K562 (cell line): ENCODE measurements around the gene PIK3CA. TPM values are rescaled to one million over a fixed set of nuclear protein-coding genes. Genes with fewer than 3 reads are reported as not detected.

Source experiments
- ATAC-seq: fragments of 200-7000 bp; cut with Tn5 transposase; 3 replicates; pipeline ENCODE4 v1.9.1; 2020; ENCODE audit warnings: moderate library complexity
- BruUV-seq: library from RNA; stranded (reverse); fragments of 400-500 nt; replicated peaks from 2 replicates; lab custom pipeline; 2021; lab: Mats Ljungman, UMichigan
- CTCF ChIA-PET: fragments of 300-600 bp; formaldehyde crosslinking; extraction: SDS; loops from one replicate; lab custom pipeline; 2021; ENCODE audit warnings: low intra/inter-chr PET ratio; lab: Yijun Ruan, JAX
- POLR2A ChIA-PET: fragments of 300-600, 350-650 bp; sonication (Branson Sonifier 250); formaldehyde crosslinking; extraction: SDS; loops from one replicate; lab custom pipeline; 2021; ENCODE audit warnings: antibody characterized with exemption, inconsistent platforms; lab: Yijun Ruan, JAX
- DNase-seq, 4 experiments: peaks; one replicate each; pipeline versions ENCODE4 v3.0.0 to v3.0.0-alpha.2; 2011 to 2018; ENCODE audit warnings: low spot score in 3 of 4, mixed read lengths in 3 of 4; ENCODE audit errors: extremely low read depth in 1 of 4
- FAIRE-seq: peaks from 2 replicates; lab custom pipeline; 2011; peaks lifted over from hg19 to GRCh38; lab: Jason Lieb, UNC
- H2AFZ ChIP-seq: 2 replicates; pipeline ENCODE4 v1.6.0; 2011; ENCODE audit warnings: low read depth, low read length, control low read depth, inconsistent platforms
- H3K27ac ChIP-seq: fragments of 200-600 bp; 3 replicates; pipeline ENCODE4 v1.8.0; 2011; ENCODE audit warnings: low read depth, mild to moderate bottlenecking, control low read depth, inconsistent platforms, low read length, moderate library complexity, mixed read lengths; ENCODE audit errors: extremely low read depth
- H3K27me3 ChIP-seq, 2 experiments: fragments of 300-600 bp in 1 of 2; 2 replicates in 1 of 2; 3 replicates in 1 of 2; pipeline versions ENCODE4 v1.6.0 to v1.8.0; 2011; ENCODE audit warnings: inconsistent platforms in 2 of 2, low read length in 2 of 2, mild to moderate bottlenecking in 1 of 2, mixed read lengths in 1 of 2, moderate library complexity in 1 of 2; ENCODE audit not compliant: control insufficient read depth in 2 of 2, insufficient read depth in 2 of 2
- H3K36me3 ChIP-seq: fragments of 300-600 bp; 3 replicates; pipeline ENCODE4 v1.8.0; 2011; ENCODE audit warnings: mild to moderate bottlenecking, low read length, inconsistent platforms; ENCODE audit not compliant: control insufficient read depth, insufficient read depth
- H3K4me1 ChIP-seq, 2 experiments: fragments of 200-600 bp in 1 of 2; replicated peaks in 1 of 2; 2 replicates in 1 of 2; 3 replicates in 1 of 2; pipeline versions ENCODE4 v1.5.1 to v1.8.0; 2011; ENCODE audit warnings: inconsistent platforms in 2 of 2, low read length in 2 of 2, mild to moderate bottlenecking in 1 of 2, mixed read lengths in 1 of 2, moderate library complexity in 1 of 2; ENCODE audit not compliant: control insufficient read depth in 2 of 2, insufficient read depth in 2 of 2
- H3K4me2 ChIP-seq: 2 replicates; pipeline ENCODE4 v1.6.1; 2011; ENCODE audit warnings: low read length, control low read depth, inconsistent platforms, mixed read lengths; ENCODE audit not compliant: insufficient read depth
- H3K4me3 ChIP-seq: fragments of 200-600 bp; sonication (generic), shearing (Covaris generic); 2 replicates; pipeline ENCODE4 v1.5.1; 2016; ENCODE audit warnings: control low read depth, inconsistent platforms
- H3K79me2 ChIP-seq: fragments of 200-600 bp; 3 replicates; pipeline ENCODE4 v1.8.0; 2011; ENCODE audit warnings: low read length, inconsistent platforms; ENCODE audit not compliant: control insufficient read depth, insufficient read depth
- H3K9ac ChIP-seq, 2 experiments: 2 replicates each; pipeline versions ENCODE4 v1.6.0 to v1.6.1; 2011; ENCODE audit warnings: low read depth in 2 of 2, low read length in 2 of 2, control low read depth in 1 of 2, inconsistent platforms in 1 of 2, mild to moderate bottlenecking in 1 of 2, mixed read lengths in 1 of 2; ENCODE audit not compliant: insufficient read depth in 1 of 2
- H3K9me1 ChIP-seq: one replicate; pipeline ENCODE4 v1.6.0; 2011; ENCODE audit warnings: inconsistent platforms, mild to moderate bottlenecking, low read length, moderate library complexity; ENCODE audit not compliant: control insufficient read depth, insufficient read depth
- H3K9me3 ChIP-seq: replicated peaks from 2 replicates; pipeline ENCODE4 v1.5.1; 2011; ENCODE audit warnings: low read depth, low read length, inconsistent platforms; ENCODE audit not compliant: control insufficient read depth, insufficient read depth
- H4K20me1 ChIP-seq: replicated peaks from 2 replicates; pipeline ENCODE4 v1.6.1; 2011; ENCODE audit warnings: low read length, inconsistent platforms, mixed read lengths; ENCODE audit not compliant: control insufficient read depth, insufficient read depth
- ATF3 ChIP-seq, 2 experiments: fragments of 450-650 bp in 1 of 2; sonication (generic) in 1 of 2; formaldehyde crosslinking in 1 of 2; IDR thresholded peaks in 1 of 2; conservative IDR thresholded peaks in 1 of 2; 2 replicates each; pipeline versions ENCODE4 v1.6.1 to v1.8.1; 2016 to 2023; ENCODE audit warnings: mild to moderate bottlenecking in 2 of 2, moderate library complexity in 2 of 2, inconsistent platforms in 1 of 2, missing genetic modification reagents in 1 of 2
- CCAR2 ChIP-seq: fragments of 200-400 bp; formaldehyde crosslinking; IDR thresholded peaks from 2 replicates; pipeline ENCODE4 v1.6.1; 2017; ENCODE audit warnings: mild to moderate bottlenecking, low read depth, low read length
- EP300 ChIP-seq: IDR thresholded peaks from 2 replicates; pipeline ENCODE4 v1.6.1; 2012; ENCODE audit warnings: low read length, improper control_type of control experiment
- GATAD2A ChIP-seq: fragments of 450-650 bp; IDR thresholded peaks from 2 replicates; pipeline ENCODE4 v1.6.1; 2017
- HDAC3 ChIP-seq: fragments of 450-650 bp; IDR thresholded peaks from 2 replicates; pipeline ENCODE4 v1.6.1; 2018; ENCODE audit warnings: borderline replicate concordance, mild to moderate bottlenecking, moderate library complexity; ENCODE audit not compliant: partially characterized antibody
- PREB ChIP-seq: sonication (generic); formaldehyde crosslinking; IDR thresholded peaks from 2 replicates; pipeline ENCODE4 v1.8.1; 2023; ENCODE audit warnings: mild to moderate bottlenecking, missing genetic modification reagents
- TCF7L2 ChIP-seq: fragments of 150-350 bp; IDR thresholded peaks from 2 replicates; pipeline ENCODE4 v1.6.1; 2016; ENCODE audit warnings: low read depth, mild to moderate bottlenecking, low read length, moderate library complexity
- ZNF511 ChIP-seq: sonication (generic); formaldehyde crosslinking; IDR thresholded peaks from 2 replicates; pipeline ENCODE4 v1.8.0; 2022; ENCODE audit warnings: mild to moderate bottlenecking, missing genetic modification reagents
- WGBS: fragments of 100-300 bp; shearing (Covaris generic); methylation state at CpG from one replicate; pipeline ENCODE4 v1.1.6; 2016; ENCODE audit warnings: low coverage, mixed read lengths; ENCODE audit not compliant: insufficient coverage; ENCODE audit errors: missing lambda C conversion rate; 5-methylcytosine and 5-hydroxymethylcytosine counted together
- in situ Hi-C: fragments of 300-500 bp; cut with MboI; formaldehyde crosslinking; loops from 4 replicates; pipeline ENCODE4 v1.15.0; 2018; ENCODE audit warnings: inconsistent platforms, mixed read lengths
- intact Hi-C: fragments of 100-400 bp; cut with micrococcal nuclease; formaldehyde crosslinking; loops from 2 replicates; pipeline ENCODE4 v1.14.2; 2022
- polyA plus RNA-seq, 8 experiments: library from polyadenylated mRNA; depleted of rRNA in 4 of 8; stranded (reverse) in 5 of 8; unstranded in 3 of 8; fragments of >200 nt; fragmentation: Nextera tagmentation in 2 of 8; fragmentation: Illumina TruSeq in 1 of 8; extraction: Ambion mirVana in 2 of 8; extraction: Trizol in 1 of 8; gene quantifications; 2 replicates each; pipeline versions ENCODE4 v1.2.1 to v1.2.3, GENCODE V29; 2011 to 2014; ENCODE audit warnings: inconsistent platforms in 1 of 8, missing spikeins in 1 of 8
- total RNA-seq, 7 experiments: library from RNA; depleted of rRNA in 6 of 7; stranded (reverse); fragments of >200 nt in 6 of 7; fragmentation: Illumina TruSeq in 2 of 7; extraction: Trizol in 2 of 7; gene quantifications; 2 replicates each; pipeline versions ENCODE4 v1.2.1 to v1.2.3, GENCODE V29; 2011 to 2021; ENCODE audit warnings: low replicate concordance in 1 of 7

PIK3CA gene
- total and polyA plus RNA-seq, 9 of the 15 experiments (the other 6 are each of a cell fraction or from before 2014, with no cell fraction given) = 3.8 to 19.4 (median 10.8) TPM

- DNase-seq = peak in 2 of 4 experiments; percentile 30 to 46
- ATAC-seq = peak; percentile 91
- H4K20me1 ChIP-seq = no peaks in the 10 kb centered on the region
- peak overlapping the region; percentile 7; the same call in 1 of the 3 replicates for H3K27ac ChIP-seq
- 25% methylated on average over 2 of the region's 2 CpGs for WGBS
- H3K27me3 ChIP-seq = no peaks in the 10 kb centered on the region
- no peaks in the 10 kb centered on the region for H3K79me2 ChIP-seq
- H3K4me3 ChIP-seq = no peak overlapping the region
- no TSS peak for BruUV-seq
- peaks cover 0 to 5% of the 10 kb centered on the region in 2 experiments; a peak in 1 of 5 replicates for H3K4me1 ChIP-seq
- intact Hi-C loops = no loop called here
- H3K9ac ChIP-seq = no peak overlapping the region
- CTCF ChIA-PET = no interaction called here
- in situ Hi-C loops = no loop called here
- H3K36me3 ChIP-seq = peaks cover 45% of the 10 kb centered on the region; the same call in 2 of the 3 replicates
- H2AFZ ChIP-seq = no peak overlapping the region
- H3K4me2 ChIP-seq = no peak overlapping the region; the same call in 1 of the 2 replicates
- no peaks in the 10 kb centered on the region for H3K9me3 ChIP-seq
- no peak for FAIRE-seq
- H3K9me1 ChIP-seq = no peaks in the 10 kb centered on the region
- POLR2A ChIA-PET = interaction anchor here (0.7 kb wide), 2 partner anchors 14 to 84 kb away, joined by 4 read pairs; no protein-coding TSS in a partner anchor
- TF ChIP-seq ATF3 (IDR thresholded peaks at IDR 0.05) (peak; percentile 26; the same call in 1 of the 2 replicates), ATF3 (CRISPR knock-in tag; conservative IDR thresholded peaks at IDR 0.05) (no peak), PREB (CRISPR knock-in tag) (no peak), GATAD2A (no peak), EP300 (peak; percentile 52), CCAR2 (no peak), ZNF511 (CRISPR knock-in tag) (no peak), HDAC3 (no peak), TCF7L2 (no peak)
Observed at GRCh38 chr3:179236669-179237301, 88.6 kb downstream of the PIK3CA start.
